Panc1 (cell line): Measurements from ENCODE around the gene CYP27A1. TPM values are rescaled to one million over a fixed set of nuclear protein-coding genes. Genes with fewer than 3 reads are reported as not detected.

Source experiments
- ATAC-seq: fragments of 200-7000 bp; cut with Tn5 transposase; 2 replicates; pipeline ENCODE4 v1.9.1; 2020; ENCODE audit warnings: mild to moderate bottlenecking, moderate library complexity
- BruUV-seq: library from RNA; stranded (reverse); fragments of 400-500 nt; replicated peaks from 2 replicates; lab custom pipeline; 2021; lab: Mats Ljungman, UMichigan
- CTCF ChIA-PET: fragments of 300-600 bp; sonication (Branson Sonifier 250); formaldehyde crosslinking; loops from one replicate; lab custom pipeline; 2022; ENCODE audit warnings: antibody characterized with exemption; lab: Charles Lee
- POLR2A ChIA-PET: fragments of 300-600 bp; sonication (Branson Sonifier 250); formaldehyde crosslinking; loops from one replicate; lab custom pipeline; 2022; ENCODE audit warnings: antibody characterized with exemption; lab: Charles Lee
- DNase-seq: peaks from one replicate; pipeline ENCODE4 v3.0.0-alpha.2; 2010; ENCODE audit warnings: low read depth, low spot score
- H3K27ac ChIP-seq: 2 replicates; pipeline ENCODE4 v1.5.1; 2011; ENCODE audit warnings: mild to moderate bottlenecking, low read length, inconsistent platforms
- H3K27me3 ChIP-seq: fragments of 200-500 bp; sonication (Bioruptor generic); 2 replicates; pipeline ENCODE4 v1.6.0; 2014; ENCODE audit warnings: low read length, inconsistent platforms; ENCODE audit not compliant: control insufficient read depth, insufficient read depth
- H3K36me3 ChIP-seq: fragments of 200-500 bp; sonication (Bioruptor generic); 2 replicates; pipeline ENCODE4 v1.5.1; 2014; ENCODE audit warnings: inconsistent platforms, mild to moderate bottlenecking, low read length, moderate library complexity; ENCODE audit not compliant: control insufficient read depth, insufficient read depth
- H3K4me1 ChIP-seq: 2 replicates; pipeline ENCODE4 v1.5.1; 2011; ENCODE audit warnings: inconsistent platforms, mild to moderate bottlenecking, low read length, moderate library complexity; ENCODE audit not compliant: control insufficient read depth, insufficient read depth
- H3K4me3 ChIP-seq, 2 experiments: 2 replicates each; pipeline ENCODE4 v1.5.1; 2011 to 2012; ENCODE audit warnings: low read depth in 2 of 2, low read length in 2 of 2, mild to moderate bottlenecking in 2 of 2, inconsistent platforms in 1 of 2, moderate library complexity in 1 of 2
- H3K9me3 ChIP-seq: fragments of 200-500 bp; sonication (Bioruptor generic); 2 replicates; pipeline ENCODE4 v1.5.1; 2014; ENCODE audit warnings: low read depth, mild to moderate bottlenecking, inconsistent platforms, low read length, moderate library complexity; ENCODE audit not compliant: control insufficient read depth, insufficient read depth
- POLR2AphosphoS5 ChIP-seq: IDR thresholded peaks from 2 replicates; pipeline ENCODE4 v1.6.1; 2012; ENCODE audit warnings: mild to moderate bottlenecking, low read depth, low read length, moderate library complexity
- SIN3A ChIP-seq: IDR thresholded peaks from 2 replicates; pipeline ENCODE4 v1.6.1; 2012; ENCODE audit warnings: low read depth, mild to moderate bottlenecking, low read length, moderate library complexity, borderline replicate concordance; ENCODE audit not compliant: insufficient read depth
- TCF7L2 ChIP-seq: IDR thresholded peaks from 2 replicates; pipeline ENCODE4 v1.6.1; 2011; ENCODE audit warnings: mild to moderate bottlenecking, low read depth, low read length, inconsistent platforms
- in situ Hi-C: cut with HindIII; loops from 2 replicates; pipeline ENCODE4 v1.10.0; 2016; ENCODE audit warnings: low sequenced_read_pairs, low pct_unique_long_range_greater_than_20kb
- intact Hi-C: fragments of 100-400 bp; cut with micrococcal nuclease; formaldehyde crosslinking; loops from one replicate; pipeline ENCODE4 v1.10.0; 2022; ENCODE audit not compliant: unreplicated experiment
- total RNA-seq: library from RNA; stranded (reverse); gene quantifications from one replicate; pipeline ENCODE4 v1.2.1, GENCODE V29; 2021; ENCODE audit not compliant: unreplicated experiment
- TF ChIP-seq, protein P1 (sequence below): fragments of 450-650 bp; IDR thresholded peaks from 2 replicates; pipeline ENCODE4 v1.5.1; 2017; ENCODE audit warnings: mild to moderate bottlenecking
- TF ChIP-seq, protein P2 (sequence below), 2 experiments: IDR thresholded peaks; 2 replicates each; pipeline ENCODE4 v1.6.1; 2011 to 2012; ENCODE audit warnings: low read depth in 2 of 2, control low read depth in 1 of 2, low read length in 1 of 2, mild to moderate bottlenecking in 1 of 2, moderate library complexity in 1 of 2; ENCODE audit not compliant: insufficient read depth in 1 of 2

The CYP27A1 gene
- total RNA-seq, 1 experiment from 2014 or later: 7.7 TPM

- BruUV-seq: no TSS peak
- Histone ChIP-seq H3K4me1 (no peaks in the 10 kb centered on the region), H3K36me3 (no peaks in the 10 kb centered on the region), H3K27me3 (no peaks in the 10 kb centered on the region), H3K9me3 (no peaks in the 10 kb centered on the region), H3K4me3 (no peak overlapping the region), H3K27ac (no peak overlapping the region)
- in situ Hi-C loops (no loop called here), intact Hi-C loops (no loop called here)
- no peak for TF ChIP-seq SIN3A
- TF ChIP-seq TCF7L2: no peak
- TF ChIP-seq POLR2AphosphoS5: no peak
- TF ChIP-seq, protein P1, sequence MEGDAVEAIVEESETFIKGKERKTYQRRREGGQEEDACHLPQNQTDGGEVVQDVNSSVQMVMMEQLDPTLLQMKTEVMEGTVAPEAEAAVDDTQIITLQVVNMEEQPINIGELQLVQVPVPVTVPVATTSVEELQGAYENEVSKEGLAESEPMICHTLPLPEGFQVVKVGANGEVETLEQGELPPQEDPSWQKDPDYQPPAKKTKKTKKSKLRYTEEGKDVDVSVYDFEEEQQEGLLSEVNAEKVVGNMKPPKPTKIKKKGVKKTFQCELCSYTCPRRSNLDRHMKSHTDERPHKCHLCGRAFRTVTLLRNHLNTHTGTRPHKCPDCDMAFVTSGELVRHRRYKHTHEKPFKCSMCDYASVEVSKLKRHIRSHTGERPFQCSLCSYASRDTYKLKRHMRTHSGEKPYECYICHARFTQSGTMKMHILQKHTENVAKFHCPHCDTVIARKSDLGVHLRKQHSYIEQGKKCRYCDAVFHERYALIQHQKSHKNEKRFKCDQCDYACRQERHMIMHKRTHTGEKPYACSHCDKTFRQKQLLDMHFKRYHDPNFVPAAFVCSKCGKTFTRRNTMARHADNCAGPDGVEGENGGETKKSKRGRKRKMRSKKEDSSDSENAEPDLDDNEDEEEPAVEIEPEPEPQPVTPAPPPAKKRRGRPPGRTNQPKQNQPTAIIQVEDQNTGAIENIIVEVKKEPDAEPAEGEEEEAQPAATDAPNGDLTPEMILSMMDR: no peak
- TF ChIP-seq, protein P2, sequence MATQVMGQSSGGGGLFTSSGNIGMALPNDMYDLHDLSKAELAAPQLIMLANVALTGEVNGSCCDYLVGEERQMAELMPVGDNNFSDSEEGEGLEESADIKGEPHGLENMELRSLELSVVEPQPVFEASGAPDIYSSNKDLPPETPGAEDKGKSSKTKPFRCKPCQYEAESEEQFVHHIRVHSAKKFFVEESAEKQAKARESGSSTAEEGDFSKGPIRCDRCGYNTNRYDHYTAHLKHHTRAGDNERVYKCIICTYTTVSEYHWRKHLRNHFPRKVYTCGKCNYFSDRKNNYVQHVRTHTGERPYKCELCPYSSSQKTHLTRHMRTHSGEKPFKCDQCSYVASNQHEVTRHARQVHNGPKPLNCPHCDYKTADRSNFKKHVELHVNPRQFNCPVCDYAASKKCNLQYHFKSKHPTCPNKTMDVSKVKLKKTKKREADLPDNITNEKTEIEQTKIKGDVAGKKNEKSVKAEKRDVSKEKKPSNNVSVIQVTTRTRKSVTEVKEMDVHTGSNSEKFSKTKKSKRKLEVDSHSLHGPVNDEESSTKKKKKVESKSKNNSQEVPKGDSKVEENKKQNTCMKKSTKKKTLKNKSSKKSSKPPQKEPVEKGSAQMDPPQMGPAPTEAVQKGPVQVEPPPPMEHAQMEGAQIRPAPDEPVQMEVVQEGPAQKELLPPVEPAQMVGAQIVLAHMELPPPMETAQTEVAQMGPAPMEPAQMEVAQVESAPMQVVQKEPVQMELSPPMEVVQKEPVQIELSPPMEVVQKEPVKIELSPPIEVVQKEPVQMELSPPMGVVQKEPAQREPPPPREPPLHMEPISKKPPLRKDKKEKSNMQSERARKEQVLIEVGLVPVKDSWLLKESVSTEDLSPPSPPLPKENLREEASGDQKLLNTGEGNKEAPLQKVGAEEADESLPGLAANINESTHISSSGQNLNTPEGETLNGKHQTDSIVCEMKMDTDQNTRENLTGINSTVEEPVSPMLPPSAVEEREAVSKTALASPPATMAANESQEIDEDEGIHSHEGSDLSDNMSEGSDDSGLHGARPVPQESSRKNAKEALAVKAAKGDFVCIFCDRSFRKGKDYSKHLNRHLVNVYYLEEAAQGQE (IDR thresholded peaks at IDR 0.05; ENCODE audit: insufficient read depth in 1 of 2, low read depth in 2 of 2, low read length in 1 of 2): no peak
- CTCF ChIA-PET: interaction anchor here (0.6 kb wide), 1 partner anchor 374 kb away, joined by 7 read pairs; no protein-coding TSS in a partner anchor
- no peak for DNase-seq
- ATAC-seq: peak; percentile 57; the same call in 1 of the 2 replicates
- POLR2A ChIA-PET: no interaction called here
Observed at GRCh38 chr2:218820746-218821369, 38.9 kb downstream of the CYP27A1 start.

DNA sequence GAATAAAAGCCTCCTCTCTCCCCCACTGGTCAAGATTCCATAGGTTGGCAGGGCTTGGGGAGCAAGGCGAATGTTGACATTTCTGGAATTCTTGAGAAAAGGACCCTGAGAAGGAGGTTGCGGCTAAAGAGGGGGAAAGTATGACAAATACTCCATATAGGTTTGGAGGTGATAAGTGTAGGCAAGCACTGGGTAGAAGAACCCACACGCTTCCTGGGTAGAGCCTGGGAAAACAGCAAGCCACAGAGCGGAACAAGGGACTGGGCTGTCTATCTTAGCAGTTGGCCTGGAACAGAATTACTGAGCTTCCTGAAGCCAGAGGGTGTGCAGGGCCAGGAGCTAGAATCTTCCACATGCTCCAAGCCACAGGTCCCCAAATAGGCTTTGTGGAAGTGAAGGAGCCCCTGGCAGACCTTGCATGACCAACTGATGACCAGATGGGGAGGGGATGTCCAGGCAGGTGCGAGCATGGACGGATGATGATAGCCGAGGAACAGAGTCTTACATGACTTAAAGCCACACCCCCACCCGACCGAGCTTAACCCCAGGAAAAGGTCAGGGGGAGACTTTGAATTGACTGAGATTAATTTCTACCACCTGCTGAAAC lies 39.8 kb downstream of the CYP27A1 start:
- Histone ChIP-seq H3K27ac (no peak overlapping the region), H3K4me3 (no peak overlapping the region), H3K27me3 (no peaks in the 10 kb centered on the region), H3K9me3 (no peaks in the 10 kb centered on the region), H3K4me1 (no peaks in the 10 kb centered on the region), H3K36me3 (no peaks in the 10 kb centered on the region)
- in situ Hi-C loops: no loop called here
- intact Hi-C loops: no loop called here
- DNase-seq (no peak), ATAC-seq (no peak)
- ChIA-PET CTCF (no interaction called here), POLR2A (no interaction called here)
- TF ChIP-seq, protein P2 (IDR thresholded peaks at IDR 0.05; ENCODE audit: insufficient read depth in 1 of 2, low read depth in 2 of 2, low read length in 1 of 2): no peak
- TF ChIP-seq SIN3A (no peak), POLR2AphosphoS5 (no peak), TCF7L2 (no peak)
- TF ChIP-seq, protein P1: no peak
- no TSS peak for BruUV-seq
